ENCODE measurements around the gene USH1G.

USH1G gene

GRCh38 chr17:74953134-74953687, 30.2 kb upstream of the USH1G start:
- Histone ChIP-seq H3K36me3 (ENCODE audit: control insufficient read depth, insufficient read depth, low read length) (no peaks in the 10 kb centered on the region), H3K4me1 (ENCODE audit: control insufficient read depth, insufficient read depth, low read length) (peaks cover 4% of the 10 kb centered on the region), H3K9me3 (ENCODE audit: control insufficient read depth, insufficient read depth, low read length) (no peaks in the 10 kb centered on the region), H3K27me3 (ENCODE audit: control insufficient read depth, insufficient read depth, low read length) (no peaks in the 10 kb centered on the region), H3K27ac (ENCODE audit: low read length) (no peak overlapping the region), H3K4me3 (ENCODE audit: low read length) (no peak overlapping the region)
- WGBS (ENCODE audit: insufficient coverage, insufficient read length) = no CpG with 5 or more reads among the region's 11 CpGs
- DNase-seq (ENCODE audit: low read depth, low spot score) = no peak

GRCh38 chr17:74952431-74953133, 29.5 kb upstream of the USH1G start:
- Histone ChIP-seq H3K4me3 (ENCODE audit: low read length) (no peak overlapping the region), H3K9me3 (ENCODE audit: control insufficient read depth, insufficient read depth, low read length) (no peaks in the 10 kb centered on the region), H3K27me3 (ENCODE audit: control insufficient read depth, insufficient read depth, low read length) (no peaks in the 10 kb centered on the region), H3K4me1 (ENCODE audit: control insufficient read depth, insufficient read depth, low read length) (peaks cover 4% of the 10 kb centered on the region), H3K36me3 (ENCODE audit: control insufficient read depth, insufficient read depth, low read length) (no peaks in the 10 kb centered on the region), H3K27ac (ENCODE audit: low read length) (no peak overlapping the region)
- no peak for DNase-seq (ENCODE audit: low read depth, low spot score)
- WGBS (ENCODE audit: insufficient coverage, insufficient read length) = no CpG with 5 or more reads among the region's 24 CpGs

GRCh38 chr17:74951680-74952421, 28.8 kb upstream of the USH1G start:
- Histone ChIP-seq H3K27ac (ENCODE audit: low read length) (no peak overlapping the region), H3K4me3 (ENCODE audit: low read length) (no peak overlapping the region), H3K36me3 (ENCODE audit: control insufficient read depth, insufficient read depth, low read length) (no peaks in the 10 kb centered on the region), H3K4me1 (ENCODE audit: control insufficient read depth, insufficient read depth, low read length) (peaks cover 4% of the 10 kb centered on the region), H3K27me3 (ENCODE audit: control insufficient read depth, insufficient read depth, low read length) (no peaks in the 10 kb centered on the region), H3K9me3 (ENCODE audit: control insufficient read depth, insufficient read depth, low read length) (no peaks in the 10 kb centered on the region)
- no peak for DNase-seq (ENCODE audit: low read depth, low spot score)
- whole genome bisulfite sequencing (ENCODE audit: insufficient coverage, insufficient read length) = no CpG with 5 or more reads among the region's 32 CpGs

DNA sequence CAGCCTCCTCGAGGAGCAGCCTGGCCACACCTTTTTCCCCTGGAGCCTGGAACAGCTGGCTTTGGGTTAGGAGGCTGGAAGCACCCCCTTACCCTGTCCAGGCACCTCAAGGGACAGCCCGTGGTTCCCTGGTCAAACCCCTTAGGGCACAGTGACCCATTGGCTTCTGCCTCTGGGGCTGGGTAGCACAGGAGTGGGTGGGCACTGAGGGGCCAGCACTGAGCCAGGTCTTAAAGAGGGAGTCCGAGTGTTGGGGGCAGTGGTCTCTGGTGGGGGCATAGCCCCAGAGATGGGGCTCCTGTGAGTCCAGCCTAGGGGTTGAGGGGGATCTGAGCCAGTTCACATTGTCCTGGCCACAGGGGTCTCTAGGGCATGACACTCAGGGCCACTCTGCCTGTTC, 28.0 kb upstream of the USH1G start:
- Histone ChIP-seq H3K27ac (ENCODE audit: low read length) (no peak overlapping the region), H3K27me3 (ENCODE audit: control insufficient read depth, insufficient read depth, low read length) (no peaks in the 10 kb centered on the region), H3K4me1 (ENCODE audit: control insufficient read depth, insufficient read depth, low read length) (peaks cover 4% of the 10 kb centered on the region), H3K4me3 (ENCODE audit: low read length) (no peak overlapping the region), H3K9me3 (ENCODE audit: control insufficient read depth, insufficient read depth, low read length) (no peaks in the 10 kb centered on the region), H3K36me3 (ENCODE audit: control insufficient read depth, insufficient read depth, low read length) (no peaks in the 10 kb centered on the region)
- WGBS (ENCODE audit: insufficient coverage, insufficient read length) = no CpG with 5 or more reads among the region's 3 CpGs
- no peak for DNase-seq (ENCODE audit: low read depth, low spot score)

- H3K27me3 ChIP-seq (ENCODE audit: control insufficient read depth, insufficient read depth, low read length) = no peaks in the 10 kb centered on the region
- no peak overlapping the region for H3K4me3 ChIP-seq (ENCODE audit: low read length)
- no CpG with 5 or more reads among the region's 8 CpGs for WGBS (ENCODE audit: insufficient coverage, insufficient read length)
- H3K4me1 ChIP-seq (ENCODE audit: control insufficient read depth, insufficient read depth, low read length) = peaks cover 4% of the 10 kb centered on the region
- no peak for DNase-seq (ENCODE audit: low read depth, low spot score)
- no peaks in the 10 kb centered on the region for H3K36me3 ChIP-seq (ENCODE audit: control insufficient read depth, insufficient read depth, low read length)
- H3K9me3 ChIP-seq (ENCODE audit: control insufficient read depth, insufficient read depth, low read length) = no peaks in the 10 kb centered on the region
- H3K27ac ChIP-seq (ENCODE audit: low read length) = no peak overlapping the region
Observed at GRCh38 chr17:74950207-74950606, 27.2 kb upstream of the USH1G start.

DNA sequence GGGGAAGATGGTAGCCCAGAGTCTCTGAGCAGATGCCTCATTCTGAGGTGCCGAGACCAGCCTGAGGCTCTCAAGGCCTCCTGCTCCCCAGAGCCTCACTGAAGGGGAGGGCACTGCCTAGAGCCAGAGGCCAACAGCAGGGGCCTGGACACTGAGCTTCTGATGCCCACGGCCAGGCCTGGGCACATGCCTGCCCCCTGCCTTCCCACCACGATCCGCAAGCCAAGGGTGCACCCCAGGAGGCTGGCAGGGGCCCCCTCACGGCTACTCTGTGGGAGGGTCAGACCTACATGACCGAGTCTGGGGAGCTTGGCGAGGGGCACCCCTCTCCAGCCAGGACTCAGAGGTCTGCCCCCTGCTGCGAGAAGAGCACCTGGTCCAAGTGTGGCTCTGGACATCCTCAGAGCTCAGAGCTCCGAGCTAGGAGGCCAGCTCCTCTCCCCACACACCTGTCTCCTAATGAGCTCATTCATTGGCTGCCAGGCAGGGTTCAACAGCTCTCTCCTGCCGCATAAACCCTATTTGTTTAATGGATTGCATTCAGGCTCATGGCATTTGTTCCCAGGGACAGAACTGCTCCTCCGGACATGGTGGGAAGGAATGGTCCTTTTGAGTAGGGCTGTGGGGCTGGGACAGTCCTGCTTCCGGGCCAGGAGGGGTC, 26.5 kb upstream of the USH1G start:
- no peaks in the 10 kb centered on the region for H3K9me3 ChIP-seq (ENCODE audit: control insufficient read depth, insufficient read depth, low read length)
- WGBS (ENCODE audit: insufficient coverage, insufficient read length) = no CpG with 5 or more reads among the region's 12 CpGs
- H3K27me3 ChIP-seq (ENCODE audit: control insufficient read depth, insufficient read depth, low read length) = no peaks in the 10 kb centered on the region
- no peak overlapping the region for H3K4me3 ChIP-seq (ENCODE audit: low read length)
- no peak for DNase-seq (ENCODE audit: low read depth, low spot score)
- no peaks in the 10 kb centered on the region for H3K36me3 ChIP-seq (ENCODE audit: control insufficient read depth, insufficient read depth, low read length)
- H3K27ac ChIP-seq (ENCODE audit: low read length) = no peak overlapping the region
- H3K4me1 ChIP-seq (ENCODE audit: control insufficient read depth, insufficient read depth, low read length) = peaks cover 4% of the 10 kb centered on the region

GRCh38 chr17:74947041-74947754, 24.1 kb upstream of the USH1G start:
- Histone ChIP-seq H3K4me3 (ENCODE audit: low read length) (no peak overlapping the region), H3K36me3 (ENCODE audit: control insufficient read depth, insufficient read depth, low read length) (no peaks in the 10 kb centered on the region), H3K27me3 (ENCODE audit: control insufficient read depth, insufficient read depth, low read length) (no peaks in the 10 kb centered on the region), H3K27ac (ENCODE audit: low read length) (no peak overlapping the region), H3K9me3 (ENCODE audit: control insufficient read depth, insufficient read depth, low read length) (no peaks in the 10 kb centered on the region), H3K4me1 (ENCODE audit: control insufficient read depth, insufficient read depth, low read length) (peaks cover 3% of the 10 kb centered on the region)
- DNase-seq (ENCODE audit: low read depth, low spot score) = no peak
- WGBS (ENCODE audit: insufficient coverage, insufficient read length) = no CpG with 5 or more reads among the region's 17 CpGs

- peaks cover 3% of the 10 kb centered on the region; the same call in 1 of the 2 replicates for H3K4me1 ChIP-seq (ENCODE audit: control insufficient read depth, insufficient read depth, low read length)
- H3K4me3 ChIP-seq (ENCODE audit: low read length) = no peak overlapping the region
- H3K27ac ChIP-seq (ENCODE audit: low read length) = no peak overlapping the region
- no peaks in the 10 kb centered on the region; the same call in 1 of the 2 replicates for H3K27me3 ChIP-seq (ENCODE audit: control insufficient read depth, insufficient read depth, low read length)
- no CpG with 5 or more reads among the region's 14 CpGs for WGBS (ENCODE audit: insufficient coverage, insufficient read length)
- H3K36me3 ChIP-seq (ENCODE audit: control insufficient read depth, insufficient read depth, low read length) = no peaks in the 10 kb centered on the region
- H3K9me3 ChIP-seq (ENCODE audit: control insufficient read depth, insufficient read depth, low read length) = no peaks in the 10 kb centered on the region
- DNase-seq (ENCODE audit: low read depth, low spot score) = no peak
Observed at GRCh38 chr17:74946641-74947040, 23.6 kb upstream of the USH1G start.

DNA sequence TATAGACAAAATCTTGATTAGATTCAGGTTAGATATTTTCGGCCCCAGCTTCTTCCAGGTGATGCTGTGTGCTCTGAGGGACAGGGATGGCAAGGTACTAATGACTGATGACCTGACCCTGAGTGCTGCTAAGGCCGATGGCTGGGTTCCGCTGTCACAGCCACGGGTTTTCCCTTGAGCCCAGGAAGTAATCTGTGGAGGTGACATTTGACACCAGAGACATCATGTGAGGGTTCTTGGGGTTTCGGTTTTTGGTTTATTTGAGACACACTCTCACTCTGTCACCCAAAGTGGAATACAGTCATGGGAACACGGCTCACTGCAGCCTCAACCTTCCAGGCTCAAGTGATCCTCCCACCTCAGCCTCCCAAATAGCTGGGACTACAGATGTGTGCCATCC, 22.5 kb upstream of the USH1G start:
- no peak for DNase-seq (ENCODE audit: low read depth, low spot score)
- Histone ChIP-seq H3K4me3 (ENCODE audit: low read length) (no peak overlapping the region), H3K27ac (ENCODE audit: low read length) (no peak overlapping the region), H3K4me1 (ENCODE audit: control insufficient read depth, insufficient read depth, low read length) (peaks cover 3% of the 10 kb centered on the region; the same call in 1 of the 2 replicates), H3K36me3 (ENCODE audit: control insufficient read depth, insufficient read depth, low read length) (no peaks in the 10 kb centered on the region), H3K9me3 (ENCODE audit: control insufficient read depth, insufficient read depth, low read length) (no peaks in the 10 kb centered on the region), H3K27me3 (ENCODE audit: control insufficient read depth, insufficient read depth, low read length) (no peaks in the 10 kb centered on the region; the same call in 1 of the 2 replicates)
- no CpG with 5 or more reads among the region's 6 CpGs for WGBS (ENCODE audit: insufficient coverage, insufficient read length)
